HG03354 (cell line): ENCODE results near the gene PSKH1.
"Not testable (repeated sequence)": the region's sequence is repeated elsewhere in the genome, so short reads cannot be mapped to it uniquely, and the experiment has no call there.

Source experiments
- ATAC-seq: cut with Tn5 transposase; IDR thresholded peaks from one replicate; pipeline ENCODE4 v1.9.1; 2021; ENCODE audit warnings: mild to moderate bottlenecking; ENCODE audit not compliant: unreplicated experiment, poor library complexity, severe bottlenecking

The PSKH1 gene

DNA sequence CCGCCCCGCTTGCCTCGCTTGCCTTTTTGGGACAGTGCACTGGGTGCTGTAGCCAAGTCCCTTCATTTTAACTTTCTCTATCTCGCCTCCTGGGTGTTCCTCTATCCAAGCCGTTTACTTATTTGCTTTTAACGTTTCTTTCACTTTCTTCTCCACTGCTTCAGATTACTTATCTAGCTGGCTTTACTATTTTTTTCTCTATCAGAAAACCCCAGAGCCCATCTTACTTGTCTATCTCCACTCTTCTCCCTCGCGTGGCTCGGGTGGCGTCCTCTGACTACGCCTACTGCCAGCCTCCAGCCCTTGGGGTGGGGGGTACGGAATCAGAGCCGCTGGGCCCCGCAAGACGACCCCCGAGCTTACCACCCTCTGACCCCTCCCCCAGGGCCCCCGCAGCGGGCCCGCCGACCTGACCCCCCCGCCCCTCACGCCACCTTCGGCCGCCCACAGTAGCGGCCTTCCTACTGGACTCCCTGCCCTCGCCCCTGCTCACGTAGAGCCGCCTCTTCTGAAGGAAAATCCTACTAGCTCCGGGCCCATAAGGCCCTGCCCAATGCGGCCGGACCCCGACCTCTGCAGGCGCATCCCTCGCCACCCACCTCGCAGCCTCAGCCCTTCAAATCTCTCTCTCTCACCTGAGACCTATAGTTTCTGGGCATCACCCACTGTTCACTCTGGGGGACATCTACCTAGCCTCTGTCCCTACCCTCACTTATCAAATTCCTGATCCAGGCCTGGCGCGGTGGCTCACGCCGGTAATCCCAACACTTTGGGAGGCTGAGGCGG, 76.4 kb downstream of the PSKH1 start:
- no peak for ATAC-seq

DNA sequence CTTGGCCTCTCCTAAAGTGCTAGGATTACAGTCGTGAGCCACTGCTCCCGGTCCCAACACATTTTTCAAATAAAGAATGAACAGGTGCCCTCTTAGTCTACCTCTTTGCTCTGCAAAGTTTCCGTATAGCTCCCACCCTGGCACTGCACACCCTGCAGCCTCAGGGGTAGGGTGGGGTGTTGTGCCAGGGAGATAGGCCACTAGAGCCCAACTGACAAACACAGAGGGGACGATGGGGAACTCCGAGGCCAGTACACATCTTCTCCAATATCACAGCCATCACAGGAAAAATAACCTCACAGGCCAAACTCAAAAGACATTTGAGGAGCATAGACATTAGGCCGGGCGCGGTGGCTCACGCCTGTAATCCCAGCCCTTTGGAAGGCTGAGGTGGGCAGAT, 78.1 kb downstream of the PSKH1 start:
- no peak for ATAC-seq

DNA sequence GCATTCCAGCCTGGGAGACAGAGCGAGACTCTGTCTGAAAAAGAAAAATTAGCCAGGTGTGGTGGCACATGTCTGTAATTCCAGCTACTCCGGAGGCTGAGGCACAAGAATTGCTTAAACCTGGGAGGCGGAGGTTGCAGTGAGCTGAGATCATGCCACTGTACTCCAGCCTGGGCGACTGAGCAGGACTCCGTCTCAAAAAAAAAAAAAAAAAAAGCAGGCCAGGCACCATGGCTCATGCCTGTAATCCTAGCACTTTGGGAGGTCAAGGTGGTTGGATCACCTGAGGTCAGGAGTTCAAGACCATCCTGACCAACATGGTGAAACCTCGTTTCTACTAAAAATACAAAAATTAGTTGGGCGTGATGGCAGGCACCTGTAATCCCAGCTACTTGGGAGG, 79.2 kb downstream of the PSKH1 start:
- not testable (repeated sequence) for ATAC-seq

DNA sequence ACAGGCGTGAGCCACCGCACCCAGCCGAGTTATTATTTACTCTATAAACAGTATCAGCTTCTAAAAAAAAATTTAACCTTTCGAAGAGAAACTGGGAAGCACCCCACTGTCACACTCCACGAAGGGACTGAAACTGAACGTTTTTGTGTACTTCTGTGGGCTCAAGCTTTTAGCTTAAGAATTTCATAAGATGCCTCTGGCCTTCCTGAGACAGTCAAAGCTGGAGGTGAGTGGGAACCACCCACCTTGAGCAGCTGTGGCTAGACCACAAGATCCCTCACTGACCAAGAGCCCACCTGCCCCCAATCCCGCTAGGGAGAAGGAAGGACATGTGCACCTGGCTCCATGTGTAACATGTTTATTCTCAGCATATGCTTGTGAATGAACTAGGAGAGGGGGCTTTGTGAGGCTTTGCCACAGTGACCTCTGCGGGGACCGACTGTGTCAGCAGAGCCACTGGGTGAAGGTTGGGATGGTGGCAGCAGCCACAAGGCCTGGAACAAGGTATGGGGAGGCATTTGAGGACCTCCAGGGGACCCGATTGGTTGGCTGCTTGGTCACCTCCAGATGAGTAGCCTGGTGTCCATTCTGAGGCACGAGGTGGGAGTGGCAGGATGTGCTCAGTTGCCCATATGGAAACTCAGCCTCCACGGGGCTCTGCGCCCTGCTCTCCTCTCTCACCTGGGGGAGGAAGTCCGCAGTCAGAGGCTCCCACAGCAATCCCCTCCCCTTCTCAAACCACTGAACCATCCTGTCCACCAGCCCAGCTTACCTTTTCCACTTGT, 82.5 kb downstream of the PSKH1 start:
- no peak for ATAC-seq

DNA sequence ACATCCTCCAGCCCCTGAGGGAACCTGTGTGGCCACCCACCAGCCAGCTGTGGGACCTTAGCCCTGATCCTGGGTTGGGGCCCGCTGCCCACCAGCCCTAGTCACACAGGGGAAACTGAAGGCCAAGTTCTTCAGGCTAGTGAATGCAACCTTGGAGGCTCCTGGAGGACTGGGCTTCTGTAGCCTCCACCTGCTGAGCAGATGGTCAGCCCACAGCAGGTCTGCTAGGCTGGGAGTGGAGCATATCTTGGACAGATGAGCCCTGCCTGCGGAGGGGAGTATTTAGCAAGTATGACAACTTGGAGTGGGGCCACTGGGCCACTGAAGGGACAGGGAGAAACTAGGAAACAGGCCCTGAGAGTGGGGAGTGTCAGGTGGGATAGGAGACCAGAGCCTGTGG, 83.2 kb downstream of the PSKH1 start:
- no peak for ATAC-seq

DNA sequence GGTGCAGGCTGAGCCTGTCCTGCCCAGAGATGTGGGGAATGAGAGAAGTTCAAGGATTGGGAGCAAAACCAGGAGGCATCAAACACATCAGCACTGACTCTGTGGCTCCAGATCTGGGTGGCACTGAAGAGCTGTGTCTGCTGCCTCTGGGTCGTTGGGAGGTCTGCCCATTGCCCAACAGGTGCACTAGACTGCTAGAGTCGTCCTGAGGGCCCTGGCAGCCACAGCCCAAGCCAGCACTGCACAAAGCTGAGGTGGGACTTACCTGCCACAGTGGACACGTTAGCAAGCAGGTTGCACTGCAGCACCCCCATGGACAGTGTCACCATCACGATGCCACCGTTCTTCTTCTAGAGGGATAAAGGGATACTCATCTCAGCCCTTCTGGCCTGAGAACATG, 84.0 kb downstream of the PSKH1 start:
- ATAC-seq: no peak

DNA sequence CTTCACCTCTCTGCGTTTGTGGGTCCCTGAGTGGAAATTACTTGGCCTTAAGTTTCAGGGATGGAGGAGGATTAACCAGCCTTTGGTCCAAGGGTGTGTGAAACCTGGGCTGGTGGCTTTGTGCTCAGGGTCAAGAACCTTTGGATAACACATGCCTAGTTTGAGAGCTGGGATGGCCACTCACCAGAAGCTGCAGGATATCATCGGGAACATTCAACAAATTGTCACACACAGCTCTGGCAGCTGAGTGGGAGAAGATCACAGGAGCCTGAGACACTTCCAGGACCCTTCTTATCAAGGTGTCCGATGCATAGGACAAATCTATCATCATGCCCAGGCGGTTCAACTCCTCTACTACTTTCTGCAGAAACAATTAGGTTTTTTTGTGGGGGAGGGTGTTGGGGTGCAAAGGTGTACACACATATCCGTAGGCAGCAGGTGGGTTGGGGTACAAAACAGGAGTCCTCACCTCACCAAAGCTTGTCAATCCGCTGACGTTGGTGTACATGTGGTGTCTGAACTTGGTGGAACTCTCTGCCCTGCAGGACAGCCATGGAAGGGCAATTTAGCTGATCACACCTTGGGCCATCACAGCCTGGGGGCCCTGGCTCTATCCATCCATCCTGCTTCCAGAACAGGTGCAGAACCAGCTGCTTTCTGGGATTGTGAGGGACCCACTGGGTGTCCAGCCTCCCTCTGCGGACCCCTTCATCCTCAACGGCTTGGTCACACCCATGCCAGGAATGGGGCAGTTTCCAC, 84.6 kb downstream of the PSKH1 start:
- no peak for ATAC-seq
